ENCODE data around the gene SHE.

- TF ChIP-seq CTCF (IDR thresholded peaks at IDR 0.05), result no peak
- TF ChIP-seq POLR2A (IDR thresholded peaks at IDR 0.05), result no peak
These were observed 19.5 kb upstream of the SHE start for GRCh38 chr1:154521695-154522094.

All from right lobe of liver (tissue), 4 donors.